ENCODE results near the gene DIO2.

Gene DIO2

GRCh38 chr14:80172375-80173051 is 38.8 kb downstream of the DIO2 start:
- DNase-seq (ENCODE audit: low read depth in 1 of 2, low spot score in 1 of 2), result no peak

GRCh38 chr14:80167793-80168448 is 43.4 kb downstream of the DIO2 start:
- no peak for DNase-seq (ENCODE audit: low read depth in 1 of 2, low spot score in 1 of 2)

GRCh38 chr14:80164991-80165721 is 46.1 kb downstream of the DIO2 start:
- no peak for DNase-seq (ENCODE audit: low read depth in 1 of 2, low spot score in 1 of 2)

- DNase-seq (ENCODE audit: low read depth in 1 of 2, low spot score in 1 of 2), result no peak
Measured at GRCh38 chr14:80152763-80153162, 58.5 kb downstream of the DIO2 start.

GRCh38 chr14:80152166-80152565 is 59.1 kb downstream of the DIO2 start:
- DNase-seq (ENCODE audit: low read depth in 1 of 2, low spot score in 1 of 2), result no peak

- no peak for DNase-seq (ENCODE audit: low read depth in 1 of 2, low spot score in 1 of 2)
Measured at GRCh38 chr14:80150301-80150700, 61.0 kb downstream of the DIO2 start.

Measured in stimulated activated CD4-positive, alpha-beta T cell treated with anti-CD3 and anti-CD28 coated beads, Interleukin-15, amount 100 ng/mL, for 1 hour (primary cell).